ENCODE measurements around the gene GNS. TPM values are rescaled to one million over a fixed set of nuclear protein-coding genes. Genes with fewer than 3 reads are reported as not detected.

Gene GNS
- total and polyA plus RNA-seq, 3 donors from 2014 or later, result 52.4 to 87.9 (median 84.2) TPM

GRCh38 chr12:64673490-64674169 lies 85.6 kb downstream of the GNS start:
- TF ChIP-seq POLR2A (IDR thresholded peaks at IDR 0.05) (no peak), CTCF (IDR thresholded peaks at IDR 0.05) (no peak)
- peaks cover 9% of the 10 kb centered on the region for H3K4me1 ChIP-seq
- WGBS, 2 donors, result 81 to 82% methylated on average over 9 of the region's 9 CpGs
- intact Hi-C loops (cut with DNase I; ENCODE audit: low total_unique reads), result no loop called here
- H3K27me3 ChIP-seq, result no peaks in the 10 kb centered on the region
- DNase-seq, result no peak
- no peak overlapping the region for H3K4me3 ChIP-seq
- no peaks in the 10 kb centered on the region for H3K36me3 ChIP-seq (ENCODE audit: low read depth, missing control alignments)
- no peak overlapping the region for H3K27ac ChIP-seq
- H3K9me3 ChIP-seq, result no peaks in the 10 kb centered on the region

GRCh38 chr12:64672925-64673409 lies 86.2 kb downstream of the GNS start:
- no peaks in the 10 kb centered on the region for H3K27me3 ChIP-seq
- intact Hi-C loops (cut with DNase I; ENCODE audit: low total_unique reads), result no loop called here
- DNase-seq, result no peak
- H3K9me3 ChIP-seq, result no peaks in the 10 kb centered on the region
- no peak overlapping the region for H3K4me3 ChIP-seq
- no peaks in the 10 kb centered on the region for H3K36me3 ChIP-seq (ENCODE audit: low read depth, missing control alignments)
- TF ChIP-seq CTCF (IDR thresholded peaks at IDR 0.05), result no peak
- TF ChIP-seq POLR2A (IDR thresholded peaks at IDR 0.05), result no peak
- WGBS, 2 donors, result 47 to 49% methylated on average over 8 of the region's 8 CpGs
- peaks cover 9% of the 10 kb centered on the region for H3K4me1 ChIP-seq
- no peak overlapping the region for H3K27ac ChIP-seq

GRCh38 chr12:64671681-64672080 lies 87.5 kb downstream of the GNS start:
- Histone ChIP-seq H3K9me3 (no peaks in the 10 kb centered on the region), H3K4me1 (peaks cover 9% of the 10 kb centered on the region), H3K36me3 (ENCODE audit: low read depth, missing control alignments) (no peaks in the 10 kb centered on the region), H3K27ac (no peak overlapping the region), H3K27me3 (no peaks in the 10 kb centered on the region), H3K4me3 (no peak overlapping the region)
- 77 to 82% methylated on average over 4 of the region's 4 CpGs for WGBS, 2 donors
- no peak for TF ChIP-seq CTCF (IDR thresholded peaks at IDR 0.05)
- TF ChIP-seq POLR2A (IDR thresholded peaks at IDR 0.05), result no peak
- DNase-seq, result no peak
- intact Hi-C loops (cut with DNase I; ENCODE audit: low total_unique reads), result no loop called here

GRCh38 chr12:64670919-64671639 lies 88.1 kb downstream of the GNS start:
- H3K36me3 ChIP-seq (ENCODE audit: low read depth, missing control alignments), result no peaks in the 10 kb centered on the region
- H3K9me3 ChIP-seq, result no peaks in the 10 kb centered on the region
- no peak for DNase-seq
- intact Hi-C loops (cut with DNase I; ENCODE audit: low total_unique reads), result no loop called here
- no peaks in the 10 kb centered on the region for H3K27me3 ChIP-seq
- no peak for TF ChIP-seq POLR2A (IDR thresholded peaks at IDR 0.05)
- no peak overlapping the region for H3K4me3 ChIP-seq
- 79 to 81% methylated on average over 8 of the region's 8 CpGs for WGBS, 2 donors
- no peak overlapping the region for H3K27ac ChIP-seq
- peaks cover 9% of the 10 kb centered on the region for H3K4me1 ChIP-seq

- DNase-seq, result no peak
- Histone ChIP-seq H3K36me3 (ENCODE audit: low read depth, missing control alignments) (no peaks in the 10 kb centered on the region), H3K27ac (no peak overlapping the region), H3K4me3 (no peak overlapping the region), H3K27me3 (no peaks in the 10 kb centered on the region), H3K4me1 (peaks cover 9% of the 10 kb centered on the region), H3K9me3 (no peaks in the 10 kb centered on the region)
- TF ChIP-seq POLR2A (IDR thresholded peaks at IDR 0.05) (no peak), CTCF (IDR thresholded peaks at IDR 0.05) (no peak)
- intact Hi-C loops (cut with DNase I; ENCODE audit: low total_unique reads), result no loop called here
- 57 to 62% methylated on average over 4 of the region's 4 CpGs for WGBS, 2 donors
Observed at GRCh38 chr12:64670019-64670418, 89.2 kb downstream of the GNS start.

Data from testis (tissue), 3 donors.